Activated CD8-positive, alpha-beta T cell treated with anti-CD3 and anti-CD28 coated beads for 36 hours (primary cell): ENCODE results near the gene ABCC6. TPM values are rescaled to one million over a fixed set of nuclear protein-coding genes. Genes with fewer than 3 reads are reported as not detected.

Experiments used
- ATAC-seq: fragments of 200-7000 bp; cut with Tn5 transposase; one replicate; pipeline ENCODE4 v1.10.0; 2021; ENCODE audit warnings: mild to moderate bottlenecking, moderate library complexity
- CTCF ChIA-PET: fragments of 350-600 bp; sonication (Branson Sonifier 250); formaldehyde crosslinking; loops from one replicate; lab custom pipeline; 2021; ENCODE audit warnings: antibody characterized with exemption; lab: Charles Lee
- POLR2A ChIA-PET: fragments of 350-600 bp; sonication (Branson Sonifier 250); formaldehyde crosslinking; loops from one replicate; lab custom pipeline; 2021; ENCODE audit warnings: antibody characterized with exemption; lab: Charles Lee
- DNase-seq: peaks from one replicate; pipeline ENCODE4 v3.0.0-alpha.2; 2020
- H3K27ac Mint-ChIP-seq: one replicate; pipeline ENCODE4 v1.8.0; 2021; ENCODE audit warnings: mild to moderate bottlenecking, mixed read lengths
- H3K27me3 Mint-ChIP-seq: one replicate; pipeline ENCODE4 v1.8.0; 2021; ENCODE audit warnings: mixed read lengths
- H3K36me3 Mint-ChIP-seq: one replicate; pipeline ENCODE4 v1.8.0; 2021; ENCODE audit warnings: low read depth, mixed read lengths
- H3K4me1 Mint-ChIP-seq: one replicate; pipeline ENCODE4 v1.8.0; 2021; ENCODE audit warnings: low read depth, mixed read lengths
- H3K4me3 Mint-ChIP-seq: one replicate; pipeline ENCODE4 v1.8.0; 2021; ENCODE audit warnings: mild to moderate bottlenecking, moderate library complexity, mixed read lengths
- H3K9me3 Mint-ChIP-seq: one replicate; pipeline ENCODE4 v1.8.0; 2021; ENCODE audit warnings: mixed read lengths
- CTCF ChIP-seq: fragments of 200-600 bp; IDR thresholded peaks from one replicate; pipeline ENCODE4 v1.8.0; 2022; ENCODE audit warnings: antibody characterized with exemption, mild to moderate bottlenecking
- intact Hi-C: fragments of 100-400 bp; cut with micrococcal nuclease; formaldehyde crosslinking; loops from one replicate; pipeline ENCODE4 v1.10.0; 2022
- total RNA-seq, 2 experiments: library from RNA; stranded (reverse); gene quantifications; one replicate each; pipeline ENCODE4 v1.2.3, GENCODE V29; 2021

Gene ABCC6
- total RNA-seq, 2 experiments from 2014 or later = not detected

DNA sequence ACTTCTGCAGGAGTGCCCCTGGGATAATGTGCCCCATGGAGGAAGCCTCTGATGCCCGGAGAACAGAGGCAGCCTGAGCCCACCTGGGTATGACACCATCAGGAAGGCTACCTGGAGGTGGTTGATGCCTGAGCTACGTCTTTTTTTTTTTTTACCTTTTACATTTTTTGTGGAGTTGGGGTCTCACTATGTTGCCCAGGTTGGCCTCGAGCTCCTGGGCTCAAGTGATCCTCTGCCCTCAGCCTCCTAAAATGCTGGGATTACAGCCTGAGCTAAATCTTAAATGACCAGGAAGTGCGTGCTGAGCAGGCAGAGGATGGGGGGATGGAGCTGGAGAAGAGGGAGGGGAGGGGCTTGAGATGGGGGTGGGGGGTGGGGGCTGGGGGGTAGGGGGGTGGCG is 32.7 kb downstream of the ABCC6 start:
- H3K9me3 Mint-ChIP-seq = no peaks in the 10 kb centered on the region
- H3K27ac Mint-ChIP-seq = no peak overlapping the region
- intact Hi-C loops = no loop called here
- CTCF ChIA-PET = no interaction called here
- no peaks in the 10 kb centered on the region for H3K4me1 Mint-ChIP-seq
- no peak overlapping the region for H3K4me3 Mint-ChIP-seq
- DNase-seq (no peak), ATAC-seq (no peak)
- POLR2A ChIA-PET = no interaction called here
- no peak for TF ChIP-seq CTCF
- H3K36me3 Mint-ChIP-seq = no peaks in the 10 kb centered on the region
- H3K27me3 Mint-ChIP-seq = peaks cover 2% of the 10 kb centered on the region

DNA sequence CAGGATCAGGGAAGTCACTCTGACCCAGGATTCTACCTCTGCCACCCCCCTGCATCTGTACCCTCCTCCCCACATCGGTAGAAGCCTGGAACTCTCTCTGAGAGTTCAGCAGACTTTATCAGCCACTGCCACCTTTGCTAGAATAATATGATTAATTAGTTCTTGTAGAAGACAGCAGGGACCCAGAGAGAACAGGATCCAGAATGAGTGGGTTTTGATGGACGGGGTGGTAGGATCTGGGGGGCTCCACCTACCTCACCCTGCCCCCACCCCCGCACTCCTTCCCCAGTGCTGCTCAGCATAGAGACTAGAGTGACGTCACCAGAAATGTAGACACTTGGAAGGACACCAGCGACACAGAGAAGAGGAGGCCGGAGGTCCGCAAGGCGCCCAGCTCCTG is 33.5 kb downstream of the ABCC6 start:
- Mint-ChIP-seq H3K4me1 (no peaks in the 10 kb centered on the region), H3K27ac (no peak overlapping the region), H3K4me3 (no peak overlapping the region), H3K36me3 (no peaks in the 10 kb centered on the region), H3K9me3 (no peaks in the 10 kb centered on the region), H3K27me3 (peaks cover under 1% of the 10 kb centered on the region)
- intact Hi-C loops = no loop called here
- DNase-seq (no peak), ATAC-seq (no peak)
- POLR2A ChIA-PET = no interaction called here
- CTCF ChIA-PET = no interaction called here
- TF ChIP-seq CTCF = no peak

DNA sequence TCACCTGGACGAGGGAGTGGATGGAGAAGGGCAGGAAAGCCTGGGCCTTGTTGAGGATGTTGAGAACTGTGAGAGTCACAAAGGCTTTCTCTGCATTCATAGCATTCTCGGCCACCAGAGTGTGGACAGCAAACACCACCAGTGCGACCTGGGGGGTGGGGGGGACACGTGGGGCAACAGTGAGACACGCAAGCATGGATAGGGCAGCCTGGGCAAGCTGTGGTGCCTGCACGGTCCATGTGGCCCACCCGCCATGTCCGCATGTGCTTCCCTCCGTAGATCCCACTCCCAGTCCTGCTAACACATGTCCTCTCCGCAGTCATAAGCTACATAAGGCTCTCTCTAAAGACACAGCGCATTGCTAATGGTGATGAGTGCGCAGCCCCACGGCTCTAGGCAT is 34.5 kb downstream of the ABCC6 start:
- no peak for TF ChIP-seq CTCF
- Mint-ChIP-seq H3K4me3 (no peak overlapping the region), H3K4me1 (no peaks in the 10 kb centered on the region), H3K9me3 (no peaks in the 10 kb centered on the region), H3K27ac (no peak overlapping the region), H3K36me3 (no peaks in the 10 kb centered on the region), H3K27me3 (no peaks in the 10 kb centered on the region)
- ChIA-PET CTCF (no interaction called here), POLR2A (no interaction called here)
- ATAC-seq (no peak), DNase-seq (no peak)
- intact Hi-C loops = no loop called here

DNA sequence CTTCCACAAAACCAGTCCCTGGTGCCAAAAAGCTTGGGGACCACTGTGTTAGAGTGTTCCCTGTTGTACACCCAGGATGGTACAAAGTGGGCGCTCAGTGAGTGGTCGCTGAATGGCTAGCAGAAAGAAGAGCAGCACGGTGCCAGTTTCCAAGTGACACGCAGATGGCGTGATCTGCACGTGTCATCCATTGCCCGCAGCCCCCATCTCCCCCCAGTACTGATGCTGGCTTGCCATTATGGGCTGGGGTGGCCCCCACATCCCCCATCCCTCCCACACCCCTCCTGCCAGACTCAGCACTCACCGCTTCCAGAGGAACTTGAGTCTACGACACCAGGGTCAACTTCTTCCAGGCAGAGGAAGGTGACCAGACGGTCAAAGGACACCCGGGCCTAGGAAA is 36.5 kb downstream of the ABCC6 start:
- Mint-ChIP-seq H3K27me3 (no peaks in the 10 kb centered on the region), H3K4me1 (no peaks in the 10 kb centered on the region), H3K36me3 (no peaks in the 10 kb centered on the region), H3K9me3 (no peaks in the 10 kb centered on the region), H3K4me3 (no peak overlapping the region), H3K27ac (no peak overlapping the region)
- TF ChIP-seq CTCF = no peak
- CTCF ChIA-PET = interaction anchor here (0.9 to 2.6 kb wide), 5 partner anchors 10 to 404 kb away, joined by 3 to 7 read pairs (median 4); no protein-coding TSS in a partner anchor
- DNase-seq (no peak), ATAC-seq (no peak)
- POLR2A ChIA-PET = no interaction called here
- intact Hi-C loops = no loop called here

- no peak for ATAC-seq
Observed at GRCh38 chr16:16185095-16185494, 38.2 kb downstream of the ABCC6 start.

More at GRCh38 chr16:16185095-16185494, 38.2 kb downstream of the ABCC6 start:
- no peak overlapping the region for H3K4me3 Mint-ChIP-seq
- H3K27me3 Mint-ChIP-seq = no peaks in the 10 kb centered on the region
- no peak overlapping the region for H3K27ac Mint-ChIP-seq
- H3K4me1 Mint-ChIP-seq = no peaks in the 10 kb centered on the region
- POLR2A ChIA-PET = no interaction called here
- intact Hi-C loops = no loop called here
- CTCF ChIA-PET = no interaction called here
- no peaks in the 10 kb centered on the region for H3K36me3 Mint-ChIP-seq
- DNase-seq = no peak
- no peaks in the 10 kb centered on the region for H3K9me3 Mint-ChIP-seq
- no peak for TF ChIP-seq CTCF
